WTC11 (cell line): ENCODE measurements around the gene ABCF2. TPM values are rescaled to one million over a fixed set of nuclear protein-coding genes. Genes with fewer than 3 reads are reported as not detected.
A peak's percentile ranks its signal among the peaks of the same experiment; 100 is the strongest.

Source experiments
- ATAC-seq: fragments of 200-7000 bp; cut with Tn5 transposase; 2 replicates; pipeline ENCODE4 v1.10.0; 2021; ENCODE audit warnings: mild to moderate bottlenecking, moderate library complexity
- CTCF ChIA-PET: fragments of 300-600 bp; sonication (Branson Sonifier 250); formaldehyde crosslinking; loops from one replicate; lab custom pipeline; 2021; ENCODE audit warnings: antibody characterized with exemption; lab: Charles Lee
- POLR2A ChIA-PET: fragments of 350-600 bp; sonication (Branson Sonifier 250); formaldehyde crosslinking; loops from one replicate; lab custom pipeline; 2021; ENCODE audit warnings: antibody characterized with exemption; lab: Charles Lee
- DNase-seq: peaks from one replicate; pipeline ENCODE4 v3.0.0; 2021; ENCODE audit warnings: low spot score
- H3K27ac Mint-ChIP-seq: 2 replicates; pipeline ENCODE4 v1.8.0; 2021; ENCODE audit warnings: mixed read lengths
- H3K27me3 Mint-ChIP-seq: 2 replicates; pipeline ENCODE4 v1.8.0; 2021; ENCODE audit warnings: low read depth, mild to moderate bottlenecking, moderate library complexity, mixed read lengths
- H3K36me3 Mint-ChIP-seq: 2 replicates; pipeline ENCODE4 v1.8.0; 2021; ENCODE audit warnings: mixed read lengths
- H3K4me1 Mint-ChIP-seq: 2 replicates; pipeline ENCODE4 v1.8.0; 2022; ENCODE audit warnings: mixed read lengths
- H3K4me3 Mint-ChIP-seq: 2 replicates; pipeline ENCODE4 v1.8.0; 2021; ENCODE audit warnings: mild to moderate bottlenecking, moderate library complexity, mixed read lengths
- H3K9me3 Mint-ChIP-seq: 2 replicates; pipeline ENCODE4 v1.8.0; 2021; ENCODE audit warnings: mixed read lengths
- ATF1 ChIP-seq: sonication (generic); formaldehyde crosslinking; IDR thresholded peaks from 2 replicates; pipeline ENCODE4 v1.8.1; 2023; ENCODE audit warnings: mild to moderate bottlenecking, moderate library complexity, missing genetic modification reagents
- SMAD3 ChIP-seq: sonication (generic); formaldehyde crosslinking; IDR thresholded peaks from 2 replicates; pipeline ENCODE4 v1.8.0; 2022; ENCODE audit warnings: missing genetic modification reagents, mild to moderate bottlenecking, borderline replicate concordance
- ZBTB21 ChIP-seq: sonication (generic); formaldehyde crosslinking; IDR thresholded peaks from 2 replicates; pipeline ENCODE4 v1.8.1; 2023; ENCODE audit warnings: mild to moderate bottlenecking, missing genetic modification reagents, borderline replicate concordance
- ZNF121 ChIP-seq: sonication (generic); formaldehyde crosslinking; IDR thresholded peaks from 2 replicates; pipeline ENCODE4 v1.8.0; 2023; ENCODE audit warnings: missing genetic modification reagents
- ZNF232 ChIP-seq: sonication (generic); formaldehyde crosslinking; IDR thresholded peaks from 2 replicates; pipeline ENCODE4 v1.8.0; 2022; ENCODE audit warnings: mild to moderate bottlenecking, missing genetic modification reagents
- ZNF263 ChIP-seq: sonication (generic); formaldehyde crosslinking; IDR thresholded peaks from 2 replicates; pipeline ENCODE4 v1.8.1; 2022; ENCODE audit warnings: low read depth, mild to moderate bottlenecking, moderate library complexity, missing genetic modification reagents
- ZNF317 ChIP-seq: sonication (generic); formaldehyde crosslinking; IDR thresholded peaks from 2 replicates; pipeline ENCODE4 v1.8.1; 2023; ENCODE audit warnings: low read depth, mild to moderate bottlenecking, moderate library complexity, missing genetic modification reagents, borderline replicate concordance
- total RNA-seq: library from RNA; stranded (reverse); gene quantifications from 3 replicates; pipeline ENCODE4 v1.2.3, GENCODE V29; 2021
- TF ChIP-seq, protein P1 (sequence below): fragments of 250-450 bp; sonication (Bioruptor Pico); IDR thresholded peaks from 2 replicates; pipeline ENCODE4 v1.9.0; 2021; ENCODE audit warnings: mild to moderate bottlenecking
- TF ChIP-seq, protein P2 (sequence below): sonication (generic); formaldehyde crosslinking; IDR thresholded peaks from 2 replicates; pipeline ENCODE4 v1.8.0; 2023; ENCODE audit warnings: missing genetic modification reagents
- TF ChIP-seq, protein P3 (sequence below): sonication (generic); formaldehyde crosslinking; IDR thresholded peaks from 2 replicates; pipeline ENCODE4 v1.8.1; 2023; ENCODE audit warnings: mild to moderate bottlenecking, missing genetic modification reagents, moderate library complexity
- TF ChIP-seq, protein P4 (sequence below): sonication (generic); formaldehyde crosslinking; IDR thresholded peaks from 2 replicates; pipeline ENCODE4 v1.8.0; 2023; ENCODE audit warnings: missing genetic modification reagents, mild to moderate bottlenecking, borderline replicate concordance

ABCF2 gene
- total RNA-seq, 1 experiment from 2014 or later: 43.7 TPM

DNA sequence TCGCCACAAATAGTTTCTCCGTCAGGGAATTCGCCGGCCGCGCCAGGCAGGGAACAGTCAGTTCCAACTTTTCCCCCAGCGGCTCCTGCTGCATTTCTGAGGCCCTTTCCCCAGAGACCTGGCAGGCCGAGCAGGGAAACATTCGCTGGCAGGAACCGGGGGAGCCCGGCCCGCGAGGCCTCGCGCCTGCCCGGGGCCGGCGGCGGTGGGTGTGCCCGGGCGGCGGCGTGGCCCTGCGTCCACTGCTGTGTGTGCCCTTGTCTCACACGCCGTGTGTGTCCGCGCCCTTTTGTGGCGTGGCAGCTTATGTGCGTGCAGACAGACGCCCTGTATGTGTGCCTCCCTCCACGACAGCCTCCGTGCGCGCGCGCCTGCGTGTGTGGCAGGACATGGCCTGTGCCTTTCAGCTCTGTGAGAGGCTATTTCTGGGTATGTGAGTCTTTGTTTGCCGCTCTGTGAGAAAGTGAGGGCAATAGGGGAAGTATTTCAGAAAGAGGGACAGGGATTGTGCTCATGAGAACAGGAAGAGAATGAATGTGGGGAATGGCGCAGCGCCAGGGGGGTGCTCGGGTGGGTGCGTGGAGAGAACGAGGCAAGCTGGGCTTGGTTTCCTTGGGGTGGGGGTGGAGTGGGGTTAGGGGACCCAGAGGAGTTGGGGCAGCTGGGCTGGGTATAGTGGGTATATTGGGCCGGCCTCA is 22.2 kb upstream of the ABCF2 start:
- no peak for DNase-seq
- POLR2A ChIA-PET: interaction anchor here (1.8 kb wide), 1 partner anchor 21 kb away, joined by 6 read pairs; no protein-coding TSS in a partner anchor
- CTCF ChIA-PET: interaction anchor here (1.0 to 1.4 kb wide), 2 partner anchors 55 to 133 kb away, joined by 3 to 5 read pairs; no protein-coding TSS in a partner anchor
- TF ChIP-seq, protein P1, sequence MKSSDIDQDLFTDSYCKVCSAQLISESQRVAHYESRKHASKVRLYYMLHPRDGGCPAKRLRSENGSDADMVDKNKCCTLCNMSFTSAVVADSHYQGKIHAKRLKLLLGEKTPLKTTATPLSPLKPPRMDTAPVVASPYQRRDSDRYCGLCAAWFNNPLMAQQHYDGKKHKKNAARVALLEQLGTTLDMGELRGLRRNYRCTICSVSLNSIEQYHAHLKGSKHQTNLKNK (CRISPR knock-in tag): no peak
- TF ChIP-seq ZNF317 (CRISPR knock-in tag) (no peak), ZBTB21 (CRISPR knock-in tag) (no peak), ZNF263 (CRISPR knock-in tag) (no peak)
- TF ChIP-seq, all 79 proteins: peak for 0
- Mint-ChIP-seq H3K27me3 (peaks cover 71% of the 10 kb centered on the region), H3K4me1 (peaks cover 57% of the 10 kb centered on the region), H3K4me3 (peak overlapping the region; percentile 71), H3K36me3 (no peaks in the 10 kb centered on the region), H3K9me3 (no peaks in the 10 kb centered on the region), H3K27ac (no peak overlapping the region)
- ATAC-seq: no peak

DNA sequence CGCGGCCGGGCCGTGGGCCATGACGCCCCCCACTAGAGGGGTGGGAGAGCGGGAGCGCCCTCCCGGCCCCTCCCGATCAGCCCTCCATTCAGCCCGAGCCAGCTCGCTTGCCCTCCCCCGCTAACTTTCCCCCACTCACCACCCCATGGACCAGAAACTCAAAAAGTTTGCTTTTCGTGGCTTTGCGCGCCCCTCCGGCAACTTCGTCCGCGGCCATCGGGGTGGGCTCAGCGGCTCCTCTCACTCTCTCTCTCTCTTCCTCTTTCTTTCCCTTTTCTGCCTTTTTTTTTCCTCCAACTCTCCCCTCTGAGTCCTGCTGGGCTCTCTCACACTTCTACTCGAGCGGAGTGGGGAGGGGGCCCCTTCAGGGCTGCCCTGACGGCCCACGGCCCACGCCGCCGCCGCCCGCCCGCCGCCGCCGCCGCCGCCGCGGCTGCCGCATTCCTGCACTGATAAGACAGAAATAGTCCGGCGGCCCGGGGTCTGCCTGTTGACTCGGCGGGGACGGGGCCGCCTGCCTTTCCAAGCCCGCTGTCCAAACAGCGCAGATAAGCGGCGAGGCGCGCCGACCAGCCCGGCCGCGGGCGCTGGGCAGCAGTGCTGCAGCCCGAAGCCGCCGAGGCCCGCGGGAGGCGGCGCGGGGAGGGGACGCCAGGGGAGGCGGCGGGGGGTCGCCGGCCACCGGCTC is 21.5 kb upstream of the ABCF2 start, which contains the start of gene SMARCD3:
TSS of gene SMARCD3 (minus strand) at position 349 of the 688 bp plus-strand sequence. CDS start at position 217, 132 bp downstream.
- CTCF ChIA-PET: interaction anchor here (1.0 to 2.8 kb wide), 5 partner anchors 56 to 133 kb away, joined by 3 to 24 read pairs (median 5); no protein-coding TSS in a partner anchor
- Mint-ChIP-seq H3K36me3 (no peaks in the 10 kb centered on the region), H3K27me3 (peaks cover 66% of the 10 kb centered on the region), H3K27ac (no peak within 1 kb of the TSS), H3K4me1 (peaks cover 63% of the 10 kb centered on the region), H3K9me3 (no peaks in the 10 kb centered on the region), H3K4me3 (peak within 1 kb of the TSS; percentile 83)
- POLR2A ChIA-PET: interaction anchor here (1.8 kb wide), 1 partner anchor 21 kb away, joined by 6 read pairs; no protein-coding TSS in a partner anchor
- DNase-seq (peak; percentile 70), ATAC-seq (no peak)
- no peak for TF ChIP-seq SMAD3
- TF ChIP-seq, protein P1 (CRISPR knock-in tag): no peak
- TF ChIP-seq, protein P2, sequence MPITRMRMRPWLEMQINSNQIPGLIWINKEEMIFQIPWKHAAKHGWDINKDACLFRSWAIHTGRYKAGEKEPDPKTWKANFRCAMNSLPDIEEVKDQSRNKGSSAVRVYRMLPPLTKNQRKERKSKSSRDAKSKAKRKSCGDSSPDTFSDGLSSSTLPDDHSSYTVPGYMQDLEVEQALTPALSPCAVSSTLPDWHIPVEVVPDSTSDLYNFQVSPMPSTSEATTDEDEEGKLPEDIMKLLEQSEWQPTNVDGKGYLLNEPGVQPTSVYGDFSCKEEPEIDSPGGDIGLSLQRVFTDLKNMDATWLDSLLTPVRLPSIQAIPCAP (CRISPR knock-in tag): no peak
- TF ChIP-seq, protein P3, sequence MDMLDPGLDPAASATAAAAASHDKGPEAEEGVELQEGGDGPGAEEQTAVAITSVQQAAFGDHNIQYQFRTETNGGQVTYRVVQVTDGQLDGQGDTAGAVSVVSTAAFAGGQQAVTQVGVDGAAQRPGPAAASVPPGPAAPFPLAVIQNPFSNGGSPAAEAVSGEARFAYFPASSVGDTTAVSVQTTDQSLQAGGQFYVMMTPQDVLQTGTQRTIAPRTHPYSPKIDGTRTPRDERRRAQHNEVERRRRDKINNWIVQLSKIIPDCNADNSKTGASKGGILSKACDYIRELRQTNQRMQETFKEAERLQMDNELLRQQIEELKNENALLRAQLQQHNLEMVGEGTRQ (CRISPR knock-in tag): no peak
- TF ChIP-seq, protein P4, sequence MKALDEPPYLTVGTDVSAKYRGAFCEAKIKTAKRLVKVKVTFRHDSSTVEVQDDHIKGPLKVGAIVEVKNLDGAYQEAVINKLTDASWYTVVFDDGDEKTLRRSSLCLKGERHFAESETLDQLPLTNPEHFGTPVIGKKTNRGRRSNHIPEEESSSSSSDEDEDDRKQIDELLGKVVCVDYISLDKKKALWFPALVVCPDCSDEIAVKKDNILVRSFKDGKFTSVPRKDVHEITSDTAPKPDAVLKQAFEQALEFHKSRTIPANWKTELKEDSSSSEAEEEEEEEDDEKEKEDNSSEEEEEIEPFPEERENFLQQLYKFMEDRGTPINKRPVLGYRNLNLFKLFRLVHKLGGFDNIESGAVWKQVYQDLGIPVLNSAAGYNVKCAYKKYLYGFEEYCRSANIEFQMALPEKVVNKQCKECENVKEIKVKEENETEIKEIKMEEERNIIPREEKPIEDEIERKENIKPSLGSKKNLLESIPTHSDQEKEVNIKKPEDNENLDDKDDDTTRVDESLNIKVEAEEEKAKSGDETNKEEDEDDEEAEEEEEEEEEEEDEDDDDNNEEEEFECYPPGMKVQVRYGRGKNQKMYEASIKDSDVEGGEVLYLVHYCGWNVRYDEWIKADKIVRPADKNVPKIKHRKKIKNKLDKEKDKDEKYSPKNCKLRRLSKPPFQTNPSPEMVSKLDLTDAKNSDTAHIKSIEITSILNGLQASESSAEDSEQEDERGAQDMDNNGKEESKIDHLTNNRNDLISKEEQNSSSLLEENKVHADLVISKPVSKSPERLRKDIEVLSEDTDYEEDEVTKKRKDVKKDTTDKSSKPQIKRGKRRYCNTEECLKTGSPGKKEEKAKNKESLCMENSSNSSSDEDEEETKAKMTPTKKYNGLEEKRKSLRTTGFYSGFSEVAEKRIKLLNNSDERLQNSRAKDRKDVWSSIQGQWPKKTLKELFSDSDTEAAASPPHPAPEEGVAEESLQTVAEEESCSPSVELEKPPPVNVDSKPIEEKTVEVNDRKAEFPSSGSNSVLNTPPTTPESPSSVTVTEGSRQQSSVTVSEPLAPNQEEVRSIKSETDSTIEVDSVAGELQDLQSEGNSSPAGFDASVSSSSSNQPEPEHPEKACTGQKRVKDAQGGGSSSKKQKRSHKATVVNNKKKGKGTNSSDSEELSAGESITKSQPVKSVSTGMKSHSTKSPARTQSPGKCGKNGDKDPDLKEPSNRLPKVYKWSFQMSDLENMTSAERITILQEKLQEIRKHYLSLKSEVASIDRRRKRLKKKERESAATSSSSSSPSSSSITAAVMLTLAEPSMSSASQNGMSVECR (CRISPR knock-in tag): 0 out of 2 replicates have a peak, but pooled peaks have one; percentile 23
- TF ChIP-seq ZNF121: no peak
- TF ChIP-seq ZNF232: no peak
- TF ChIP-seq ATF1 (CRISPR knock-in tag): no peak
